ENCODE measurements around the gene MZT2A.
"Not testable (repeated sequence)": the region's sequence is repeated elsewhere in the genome, so short reads cannot be mapped to it uniquely, and the experiment has no call there.

- not testable (repeated sequence) for TF ChIP-seq POLR2A, CTCF (IDR thresholded peaks at IDR 0.05)
Observed at GRCh38 chr2:131471624-131472023, 20.6 kb downstream of the MZT2A start.

All from Peyer's patch (tissue), 4 donors.